Stimulated activated CD4-positive, alpha-beta T cell treated with anti-CD3 and anti-CD28 coated beads, TNF-alpha, amount 100 ng/mL, for 4 hours (primary cell): ENCODE results near the gene DGKA.

Source experiments
- DNase-seq, 3 experiments: peaks; one replicate each; pipeline ENCODE4 v3.0.0-alpha.2; 2020; ENCODE audit warnings: low read depth in 3 of 3

Gene DGKA

DNA sequence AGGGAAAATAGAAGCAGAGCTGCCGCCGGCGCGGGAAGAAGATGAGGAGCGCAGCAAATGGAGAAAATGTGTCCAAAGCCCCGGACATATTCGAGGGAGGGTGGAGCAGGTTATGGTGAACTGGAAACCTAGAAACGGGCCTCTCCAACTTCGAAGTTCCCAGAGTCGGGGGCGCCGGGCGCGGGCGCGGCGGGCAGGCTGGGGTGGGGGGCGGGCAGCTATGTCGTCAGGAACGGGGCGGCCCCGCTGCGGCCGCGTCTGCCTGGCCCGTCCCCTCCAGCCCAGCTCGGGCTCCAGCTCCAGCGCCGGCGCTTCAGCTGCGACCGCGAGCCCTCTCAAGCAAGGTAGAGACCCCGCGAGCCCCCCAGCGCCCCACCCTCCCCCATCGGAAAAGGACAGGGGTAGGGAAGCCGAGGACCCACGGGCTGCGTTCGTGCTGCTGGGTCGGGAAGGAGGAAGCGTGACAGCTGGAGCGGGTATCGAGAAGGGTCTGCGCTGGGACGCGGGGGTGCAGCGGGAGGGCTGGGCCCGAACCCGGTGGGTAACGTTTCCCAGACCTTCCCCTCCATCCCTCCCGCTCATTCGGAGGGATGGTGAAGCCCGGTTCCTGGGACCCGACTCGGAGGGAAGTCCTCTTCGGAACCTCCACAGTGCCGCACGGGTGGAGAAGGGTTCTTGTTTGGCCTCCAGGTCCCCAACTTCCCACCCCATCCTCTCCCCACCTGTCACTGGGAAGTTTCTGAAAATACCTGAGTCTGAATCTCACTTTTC, 1.0 kb downstream of the DGKA start:
- DNase-seq: no peak

DNA sequence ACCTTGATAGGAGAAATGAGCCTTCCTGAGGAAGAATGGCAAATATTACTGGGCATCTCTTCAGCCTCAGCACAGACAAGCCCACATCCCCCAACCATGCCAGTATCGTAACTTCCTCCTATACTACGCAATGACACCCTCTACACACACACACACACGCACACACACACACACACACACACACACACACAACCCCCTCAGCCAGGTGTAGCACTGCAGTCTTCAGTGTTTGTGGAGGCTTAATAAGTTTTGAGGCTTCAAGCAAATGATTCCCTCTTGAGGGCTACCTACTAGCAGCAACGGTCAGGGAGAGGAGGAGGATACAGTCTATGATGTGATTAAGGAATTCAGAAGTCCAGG, 1.6 kb downstream of the DGKA start:
- DNase-seq: peak in 1 of 3 experiments; percentile 41

DNA sequence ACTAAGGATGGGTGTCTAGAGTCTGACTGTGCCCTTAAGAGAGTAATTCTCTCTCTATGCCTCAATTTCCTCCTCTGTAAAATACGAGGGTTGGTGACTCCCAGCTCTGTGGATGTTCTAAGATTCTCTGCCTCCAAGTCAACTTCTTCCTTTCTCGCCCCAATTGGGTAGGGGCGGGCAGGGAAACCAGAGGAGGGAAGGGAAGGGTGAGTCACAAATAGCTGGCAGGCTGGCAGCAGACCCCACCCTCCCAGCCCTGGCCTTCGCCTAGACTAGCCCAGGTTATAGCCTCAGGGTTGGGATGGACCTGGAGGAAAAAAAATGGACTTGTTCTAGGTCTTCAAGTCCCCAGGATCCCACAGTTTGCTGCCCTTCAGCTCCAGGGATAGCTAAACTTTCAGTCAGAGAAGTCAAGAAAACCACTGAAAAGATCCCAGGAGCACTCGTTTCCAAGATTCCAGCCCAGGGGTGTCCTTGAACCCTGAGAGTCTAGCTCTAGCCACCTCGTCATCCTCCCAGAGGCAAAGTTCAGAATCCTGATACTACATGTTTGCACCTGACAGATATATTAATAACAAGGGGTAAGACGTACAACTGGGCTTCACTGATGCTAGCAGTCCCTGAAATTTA, 2.3 kb downstream of the DGKA start:
- DNase-seq: no peak

DNA sequence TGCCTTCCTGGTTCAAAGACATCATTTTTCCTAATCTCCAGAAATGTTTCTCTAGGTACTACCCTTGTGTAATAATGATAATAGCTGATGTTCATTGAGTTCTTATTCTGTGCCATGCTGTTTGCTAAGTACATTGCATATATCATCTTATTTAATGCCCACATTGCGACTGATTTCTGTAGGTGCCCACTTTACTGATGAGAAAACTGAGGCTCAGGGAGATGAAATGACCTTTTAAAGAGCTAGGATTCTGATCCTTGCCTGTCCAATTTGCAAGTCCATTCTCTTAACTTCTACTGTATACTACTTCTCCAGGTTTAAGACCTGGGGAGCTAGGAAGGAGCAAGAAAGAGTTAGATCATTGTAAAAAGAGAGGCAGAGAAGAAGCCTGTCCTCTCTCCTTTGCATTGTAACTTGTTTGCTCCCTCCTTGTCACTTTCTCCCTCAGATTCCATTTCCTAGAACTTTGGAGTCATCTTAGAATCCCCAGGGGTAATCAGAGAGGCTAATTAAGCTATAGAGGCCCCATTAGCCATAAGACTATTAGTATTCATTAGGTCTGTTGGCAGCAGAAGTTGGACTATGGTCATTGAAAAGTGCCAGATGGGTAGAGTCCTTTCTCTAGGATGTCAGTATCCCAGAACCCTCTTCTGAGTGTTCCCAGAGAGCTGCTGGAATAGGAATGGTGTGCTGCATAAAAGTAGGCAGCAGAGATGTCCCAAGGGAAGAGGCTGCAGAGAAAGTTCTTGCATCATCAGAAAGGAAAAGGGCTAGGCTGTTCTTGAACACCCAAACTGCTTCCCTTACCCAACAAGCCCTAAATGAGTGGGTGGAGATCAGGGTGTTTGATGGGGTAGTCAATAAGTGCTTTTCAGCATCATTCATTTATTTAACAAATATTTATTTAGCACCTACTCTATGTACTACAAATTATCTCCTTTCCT, 3.1 kb downstream of the DGKA start:
- DNase-seq: no peak

DNA sequence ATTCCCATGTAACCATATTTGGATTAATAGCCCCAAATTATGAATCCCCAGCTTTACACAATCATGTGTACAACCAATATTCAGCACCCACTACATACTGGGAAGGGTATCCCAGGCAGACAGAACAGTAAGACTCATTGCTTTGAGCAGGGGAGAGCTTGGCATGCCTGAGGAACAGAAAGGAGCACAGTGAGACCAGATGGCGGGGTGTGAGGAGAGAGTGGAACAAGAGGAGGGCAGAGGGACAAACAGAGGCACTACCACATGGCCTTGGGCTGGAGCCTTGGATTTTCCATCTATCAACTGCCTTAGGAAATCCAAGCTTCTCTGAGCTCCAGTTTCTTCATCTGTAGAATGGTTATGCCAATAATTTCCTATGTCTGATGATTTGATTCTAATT, 3.8 kb downstream of the DGKA start:
- DNase-seq: no peak

DNA sequence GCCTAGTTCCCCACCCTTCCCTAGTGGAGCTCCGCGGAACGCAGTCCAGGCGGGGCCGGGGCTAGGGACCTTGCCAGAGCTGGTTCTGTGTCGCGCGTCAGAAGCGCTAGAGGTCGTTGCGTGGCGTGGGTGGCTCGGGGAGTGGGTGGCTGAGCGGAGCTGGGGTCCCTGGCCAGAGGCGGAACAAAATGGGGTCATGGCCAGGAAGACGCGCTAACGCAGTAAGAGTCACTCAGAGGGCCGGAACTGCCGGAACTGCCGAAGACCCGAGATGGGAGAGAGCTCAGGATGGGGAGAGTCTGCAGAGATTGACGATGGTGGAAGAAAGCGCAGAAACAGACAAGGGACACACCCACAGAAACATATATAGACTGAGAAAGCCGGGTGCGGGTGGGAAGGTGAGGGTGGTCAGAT, 4.8 kb downstream of the DGKA start:
- peak in 1 of 3 experiments; percentile 19 for DNase-seq

DNA sequence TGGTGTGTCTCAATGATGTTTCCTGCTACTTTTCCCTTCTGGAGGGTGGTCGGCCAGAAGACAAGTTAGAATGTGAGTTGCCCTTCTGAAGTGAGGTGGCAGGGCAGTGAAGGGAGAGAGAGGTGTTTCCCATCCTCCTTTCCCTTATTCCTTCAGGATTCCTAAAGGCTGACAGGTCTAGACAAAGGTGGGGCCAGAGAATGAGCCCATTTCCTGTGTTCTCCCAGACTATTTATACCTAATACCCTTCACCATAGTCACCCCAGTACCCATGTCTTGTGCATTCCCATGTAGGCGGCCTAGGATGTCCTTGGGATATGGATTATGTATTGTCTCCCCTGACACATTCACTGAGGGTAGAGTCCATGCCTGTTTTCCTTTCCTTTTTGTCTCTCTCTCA, 7.0 kb downstream of the DGKA start:
- no peak for DNase-seq

DNA sequence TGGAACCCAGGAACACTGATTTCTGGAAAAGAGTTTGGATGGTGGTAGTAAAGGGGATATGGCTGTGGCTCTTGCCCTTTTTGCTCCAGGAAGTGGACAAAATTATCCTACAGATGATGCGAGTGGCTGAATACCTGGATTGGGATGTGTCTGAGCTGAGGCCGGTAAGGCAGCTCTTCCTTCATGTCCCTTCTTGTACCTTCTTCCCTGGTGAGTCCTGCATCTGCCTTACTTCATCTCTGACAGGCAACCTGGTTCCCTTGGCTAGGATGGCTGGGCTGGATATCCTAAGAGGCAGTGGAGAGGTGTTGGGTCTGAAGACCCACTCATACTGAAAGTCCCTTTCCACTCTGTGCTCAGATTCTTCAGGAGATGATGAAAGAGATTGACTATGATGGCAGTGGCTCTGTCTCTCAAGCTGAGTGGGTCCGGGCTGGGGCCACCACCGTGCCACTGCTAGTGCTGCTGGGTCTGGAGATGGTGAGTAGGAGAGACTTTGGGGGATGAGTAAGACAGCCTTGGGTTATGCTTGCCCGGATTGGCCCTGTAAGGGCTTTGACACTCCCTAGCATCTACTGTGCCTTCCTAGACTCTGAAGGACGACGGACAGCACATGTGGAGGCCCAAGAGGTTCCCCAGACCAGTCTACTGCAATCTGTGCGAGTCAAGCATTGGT, 8.0 kb downstream of the DGKA start:
- no peak for DNase-seq

DNA sequence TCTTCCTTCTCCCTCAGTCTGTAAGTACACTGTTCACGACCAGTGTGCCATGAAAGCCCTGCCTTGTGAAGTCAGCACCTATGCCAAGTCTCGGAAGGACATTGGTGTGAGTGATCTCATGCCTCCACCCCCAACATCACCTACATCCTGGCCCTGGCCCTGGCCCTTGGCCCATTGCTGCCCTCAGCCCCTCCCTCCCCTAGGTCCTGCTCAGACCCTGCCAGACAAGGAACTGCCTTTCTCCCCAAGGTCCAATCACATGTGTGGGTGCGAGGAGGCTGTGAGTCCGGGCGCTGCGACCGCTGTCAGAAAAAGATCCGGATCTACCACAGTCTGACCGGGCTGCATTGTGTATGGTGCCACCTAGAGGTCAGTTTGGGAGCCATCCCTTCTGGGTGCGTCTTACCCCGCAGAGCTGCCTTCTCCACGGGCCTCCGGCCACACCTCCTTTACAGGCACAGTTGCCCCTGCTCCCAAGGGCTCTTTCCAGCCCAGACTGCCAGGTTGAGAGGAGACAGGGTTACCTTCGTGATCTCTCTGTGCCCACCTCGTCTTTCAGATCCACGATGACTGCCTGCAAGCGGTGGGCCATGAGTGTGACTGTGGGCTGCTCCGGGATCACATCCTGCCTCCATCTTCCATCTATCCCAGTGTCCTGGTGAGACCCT, 9.2 kb downstream of the DGKA start:
- DNase-seq: peak in 2 of 3 experiments; percentile 67 to 70

DNA sequence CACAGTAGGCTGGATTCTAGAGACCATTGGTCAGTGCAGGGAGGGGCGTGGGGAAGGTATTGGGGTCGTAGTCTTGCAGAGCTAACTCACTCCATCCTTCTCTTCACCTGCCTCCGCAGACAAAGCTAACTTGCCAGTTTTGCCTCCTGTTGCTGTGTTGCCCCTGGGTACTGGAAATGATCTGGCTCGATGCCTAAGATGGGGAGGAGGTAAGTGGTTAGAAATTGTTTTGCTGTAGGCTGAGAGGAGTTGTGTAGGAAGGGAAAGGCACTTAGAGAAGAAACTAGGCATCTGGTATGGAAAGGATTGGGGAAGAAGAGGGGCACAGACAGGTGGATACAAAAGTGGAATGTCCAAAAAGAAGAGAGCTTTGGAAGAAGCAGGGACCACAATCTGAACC, 11.1 kb downstream of the DGKA start:
- DNase-seq: no peak

DNA sequence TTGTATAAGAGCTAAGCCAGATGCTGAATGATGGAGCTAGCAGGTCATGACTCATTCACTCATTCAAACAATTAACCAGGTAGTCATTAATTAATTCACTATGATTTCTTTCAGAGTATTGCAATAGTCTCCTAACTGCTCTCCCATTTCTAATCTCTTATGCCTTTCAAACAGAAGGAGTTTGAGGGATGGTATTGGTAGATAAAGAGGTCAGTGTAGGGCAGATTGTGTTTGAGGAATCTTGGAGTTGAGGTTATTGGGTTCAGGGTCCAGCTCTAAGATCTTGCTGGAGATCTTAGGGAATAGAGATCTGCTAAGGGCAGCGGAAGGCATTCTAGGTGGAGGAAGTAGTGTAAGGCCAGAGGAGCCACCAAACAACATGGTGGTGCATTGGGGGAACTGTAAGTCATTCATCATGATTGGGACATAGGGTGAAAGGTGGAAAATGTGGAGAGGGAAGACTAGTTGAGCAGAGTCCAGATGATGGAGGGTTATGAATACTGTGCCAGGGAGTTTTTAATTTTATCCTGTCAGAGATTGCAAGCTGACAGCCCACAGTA, 11.7 kb downstream of the DGKA start:
- DNase-seq: no peak

DNA sequence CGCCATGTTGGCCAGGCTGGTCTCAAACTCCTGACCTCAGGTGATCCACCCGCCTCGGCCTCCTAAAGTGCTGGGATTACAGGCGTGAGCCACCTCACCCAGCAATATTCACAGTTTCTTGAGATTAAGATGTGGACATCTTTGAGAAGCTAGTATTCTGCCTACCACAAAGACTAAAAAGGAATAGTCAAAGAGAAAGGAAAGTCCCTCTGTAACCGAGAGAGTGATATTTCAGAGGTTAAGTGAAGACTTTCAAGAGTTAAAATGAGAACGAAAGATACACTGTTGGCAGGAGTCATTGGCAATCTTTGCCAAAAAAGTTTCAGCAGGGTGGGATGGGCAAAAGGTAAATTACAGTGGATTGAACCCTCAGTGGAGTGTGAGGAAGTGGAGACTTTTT, 15.6 kb downstream of the DGKA start:
- DNase-seq: no peak

DNA sequence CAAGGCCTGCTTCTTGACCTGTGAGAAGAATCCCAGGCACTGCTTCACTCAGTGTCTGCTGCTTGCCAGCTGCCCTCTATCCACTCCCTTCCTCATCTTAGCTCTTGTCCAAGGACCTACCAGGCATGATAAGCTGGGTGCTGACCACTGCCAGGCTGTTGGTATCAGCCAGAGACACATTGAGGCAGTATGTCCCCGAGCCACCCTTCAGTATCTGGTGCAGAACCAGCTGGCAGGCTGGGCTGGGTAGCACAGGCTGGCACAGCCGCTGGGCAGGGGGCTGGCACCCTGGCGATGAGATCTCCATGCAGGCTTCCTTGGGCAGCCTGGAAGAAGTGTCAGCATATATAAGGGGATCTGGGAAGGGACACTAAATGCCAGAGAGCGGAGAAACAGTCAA, 24.4 kb downstream of the DGKA start:
- DNase-seq: no peak

DNA sequence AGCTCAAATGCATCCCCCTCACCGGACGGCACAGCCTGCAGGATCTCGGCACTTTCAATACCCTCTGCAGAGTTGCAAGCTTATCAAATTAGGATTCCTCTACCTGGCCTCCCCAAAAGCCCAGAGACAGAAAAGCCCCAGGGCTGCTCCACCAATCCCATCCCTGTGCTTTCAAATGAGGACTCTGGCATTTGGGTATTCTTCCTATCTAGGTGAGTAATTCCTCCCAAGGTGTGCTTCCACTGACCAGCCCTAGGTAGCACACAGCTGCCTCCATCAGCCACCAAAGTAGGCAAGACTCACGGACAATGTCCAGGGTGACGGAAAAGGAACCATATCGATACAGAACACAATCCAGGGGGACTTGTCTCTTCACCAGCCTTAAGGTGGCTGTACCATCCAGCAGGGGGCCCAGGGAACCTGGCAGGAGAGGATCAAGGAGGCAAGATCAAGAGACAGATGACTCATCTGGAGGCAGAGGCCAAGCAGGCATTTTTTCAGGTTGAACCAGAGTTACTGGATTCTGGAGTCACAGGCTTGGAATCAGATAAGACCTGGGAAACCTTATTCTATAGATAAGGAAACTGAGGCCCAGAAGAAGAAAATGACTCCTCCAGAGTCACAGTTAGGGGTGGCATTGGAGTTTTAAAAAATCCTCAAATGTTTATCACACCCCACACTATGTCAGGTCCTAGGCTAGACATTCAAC, 25.0 kb downstream of the DGKA start:
- peak in 1 of 3 experiments; percentile 33 for DNase-seq

DNA sequence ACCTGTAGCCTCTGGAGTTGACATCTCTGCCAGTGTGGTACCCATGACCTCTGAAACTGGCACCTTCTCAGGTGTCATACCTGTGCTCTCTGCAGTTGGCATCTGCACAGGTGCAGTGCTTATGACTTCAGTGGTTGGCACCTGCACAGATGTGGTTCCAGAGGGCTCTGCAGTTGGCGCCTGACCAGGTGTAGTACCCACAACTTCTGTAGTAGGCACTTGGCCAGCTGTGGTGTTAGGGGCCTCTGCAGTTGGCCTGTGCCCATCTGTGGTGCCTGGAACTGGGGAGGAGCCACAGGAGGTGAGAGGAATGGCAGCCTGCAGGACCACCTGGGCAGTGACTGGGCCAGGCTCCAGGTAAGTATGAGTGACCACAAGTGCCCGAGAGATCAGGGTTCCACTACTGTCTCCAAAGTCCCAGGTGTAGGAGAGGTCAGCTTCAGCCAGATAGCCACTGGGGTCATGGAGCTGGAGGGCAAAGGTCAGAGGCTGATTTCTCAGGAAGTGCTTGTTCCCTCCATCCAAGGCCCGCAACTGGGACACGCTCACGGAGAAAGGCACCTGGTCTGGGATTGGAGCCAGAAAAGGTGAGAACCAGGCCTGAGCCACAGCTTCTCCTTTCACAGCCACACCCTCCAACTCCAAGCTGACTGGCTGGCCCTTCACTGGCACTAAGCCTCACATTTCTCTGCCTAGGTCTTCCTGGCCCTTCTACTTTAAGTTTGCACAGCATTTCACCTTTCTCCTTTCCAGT, 26.3 kb downstream of the DGKA start:
- DNase-seq: no peak

DNA sequence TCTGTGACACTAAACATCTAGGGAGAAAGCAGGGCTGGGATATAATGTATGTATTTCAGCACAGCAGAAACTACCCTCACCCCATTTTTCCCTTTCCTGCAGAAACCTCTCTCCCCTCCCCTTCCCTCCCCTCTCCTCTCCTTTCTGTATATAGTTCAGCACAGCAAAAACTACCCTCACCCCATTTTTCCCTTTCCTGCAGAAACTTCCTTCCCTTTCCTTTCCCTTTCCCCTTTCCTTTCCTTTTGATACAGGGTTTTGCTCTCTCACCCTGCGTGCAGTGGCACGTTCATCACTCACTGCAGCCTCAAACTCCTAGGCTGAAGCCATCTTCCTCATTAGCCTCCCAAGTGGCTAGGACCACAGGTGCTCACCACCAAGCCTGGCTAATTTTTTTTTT, 32.8 kb downstream of the DGKA start:
- no peak for DNase-seq

DNA sequence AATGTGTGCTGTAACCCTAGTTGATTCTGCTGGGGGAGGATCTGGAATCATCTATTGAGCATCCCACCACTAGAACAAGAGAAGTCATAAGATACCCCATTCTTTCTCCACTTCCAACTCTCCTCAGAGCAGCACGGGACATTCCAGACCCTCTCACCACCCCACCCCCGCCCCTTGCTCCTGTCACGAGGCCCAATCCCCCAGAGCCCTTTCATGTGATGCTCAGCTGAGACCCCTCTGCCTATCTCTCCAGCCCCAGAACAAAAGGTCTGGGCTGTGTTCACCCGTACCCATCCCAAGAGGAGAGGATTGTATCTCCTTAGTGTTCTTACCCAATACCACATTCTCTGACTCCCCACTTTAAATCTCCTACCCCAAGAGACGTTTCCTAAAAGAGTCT, 34.3 kb downstream of the DGKA start:
- DNase-seq: no peak

DNA sequence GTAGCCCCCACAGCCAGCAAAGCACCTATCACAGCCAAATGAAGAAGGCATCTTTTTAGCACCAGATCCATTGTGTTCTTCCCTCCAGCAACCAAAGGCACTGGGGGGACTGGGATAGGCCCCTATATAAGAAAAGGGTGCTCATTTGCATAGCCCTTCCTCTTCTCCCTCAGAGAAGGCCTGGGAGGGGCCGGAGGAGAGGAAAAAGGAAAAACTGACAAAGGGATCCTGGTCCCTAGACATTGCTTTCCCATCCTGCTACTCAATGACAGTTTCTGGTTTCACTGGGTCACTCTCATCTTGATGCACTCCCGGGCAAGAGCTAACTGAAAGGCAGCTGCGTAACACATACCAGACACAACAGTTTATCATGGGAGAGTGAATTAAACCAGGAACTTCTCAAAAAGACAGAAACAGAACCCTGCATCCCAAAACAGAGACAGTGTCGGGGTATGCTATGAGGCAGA, 35.0 kb downstream of the DGKA start, which contains the start of gene PMEL:
TSS of gene PMEL (minus strand) at position 102 of the 467 bp plus-strand sequence. CDS start at position 71, 31 bp downstream.
- no peak for DNase-seq
